ENCODE results near the gene EME2. TPM values are rescaled to one million over a fixed set of nuclear protein-coding genes. Genes with fewer than 3 reads are reported as not detected.
A peak's percentile ranks its signal among the peaks of the same experiment; 100 is the strongest.

The EME2 gene
- total and polyA plus RNA-seq, 2 donors (not counting 1 experiment from before 2014, with no cell fraction given), result 34.6 to 42.5 TPM

GRCh38 chr16:1782408-1783264 is 10.0 kb downstream of the EME2 start, which contains the start of the genes NUBP2 and SPSB3:
NUBP2 (plus strand) TSS chr16:1782960; CDS start chr16:1783021, 61 bp downstream.
SPSB3 (minus strand) TSS chr16:1782571; CDS start chr16:1781483, 1,088 bp downstream.
- peak; percentile 99 for DNase-seq
- no peaks in the 10 kb centered on the region for H3K27me3 Mint-ChIP-seq
- Histone ChIP-seq H2AFZ (ENCODE audit: insufficient read depth, low read depth, low read length, poor library complexity, severe bottlenecking) (peak within 1 kb of the TSS; percentile 77), H3K9me3 (ENCODE audit: control extremely low read depth in 1 of 3, control insufficient read depth in 2 of 3, insufficient read depth in 1 of 3, low read length in 2 of 3) (no peaks in the 10 kb centered on the region), H3K79me2 (ENCODE audit: control insufficient read depth, insufficient read depth, low read length) (peaks cover 65% of the 10 kb centered on the region), H3K4me3 (ENCODE audit: control extremely low read depth in 1 of 5, extremely low read depth in 1 of 5, insufficient read depth in 1 of 5, low read depth in 2 of 5, low read length in 4 of 5) (peak within 1 kb of the TSS; percentile 75 to 96 (median 83)), H3K27ac (ENCODE audit: low read length in 2 of 2) (peak within 1 kb of the TSS; percentile 47 to 76), H3K4me2 (replicated peaks; ENCODE audit: low read depth, low read length, poor library complexity, severe bottlenecking) (peak within 1 kb of the TSS; percentile 94), H3K27me3 (replicated peaks in 1 of 4; ENCODE audit: control extremely low read depth in 1 of 4, control insufficient read depth in 3 of 4, insufficient read depth in 4 of 4, low read length in 3 of 4) (no peaks in the 10 kb centered on the region), H3K36me3 (replicated peaks in 1 of 2; ENCODE audit: control extremely low read depth in 1 of 2, control insufficient read depth in 1 of 2, extremely low read depth in 1 of 2, insufficient read depth in 2 of 2, low read length in 1 of 2) (peaks cover 0 to 26% of the 10 kb centered on the region in 2 experiments), H3K4me1 (ENCODE audit: control insufficient read depth in 2 of 2, insufficient read depth in 2 of 2, low read length in 2 of 2) (peaks cover 10 to 30% of the 10 kb centered on the region in 2 donors), H3K9ac (ENCODE audit: low read length) (peak within 1 kb of the TSS; percentile 89), H4K20me1 (ENCODE audit: control insufficient read depth, insufficient read depth, low read length, poor library complexity, severe bottlenecking) (peaks cover 81% of the 10 kb centered on the region)
- ChIA-PET POLR2A (interaction anchor here (0.5 to 2.0 kb wide), 7 partner anchors 11 to 362 kb away, joined by 3 to 27 read pairs (median 7); partner anchors contain the start of genes EME2, FAHD1, MAPK8IP3 and MRPS34), CTCF (interaction anchor here (0.6 to 2.3 kb wide), 12 partner anchors 8 to 1380 kb away, joined by 3 to 16 read pairs (median 4); partner anchors contain the start of genes EME2, FAHD1, HAGH and MAPK8IP3)
- no peaks in the 10 kb centered on the region for H3K9me3 Mint-ChIP-seq (ENCODE audit: insufficient read depth)
- no peak for TF ChIP-seq EZH2 (IDR thresholded peaks at IDR 0.05; ENCODE audit: borderline replicate concordance, insufficient read depth, low read depth, low read length, poor library complexity, severe bottlenecking)
- TF ChIP-seq, protein P1, sequence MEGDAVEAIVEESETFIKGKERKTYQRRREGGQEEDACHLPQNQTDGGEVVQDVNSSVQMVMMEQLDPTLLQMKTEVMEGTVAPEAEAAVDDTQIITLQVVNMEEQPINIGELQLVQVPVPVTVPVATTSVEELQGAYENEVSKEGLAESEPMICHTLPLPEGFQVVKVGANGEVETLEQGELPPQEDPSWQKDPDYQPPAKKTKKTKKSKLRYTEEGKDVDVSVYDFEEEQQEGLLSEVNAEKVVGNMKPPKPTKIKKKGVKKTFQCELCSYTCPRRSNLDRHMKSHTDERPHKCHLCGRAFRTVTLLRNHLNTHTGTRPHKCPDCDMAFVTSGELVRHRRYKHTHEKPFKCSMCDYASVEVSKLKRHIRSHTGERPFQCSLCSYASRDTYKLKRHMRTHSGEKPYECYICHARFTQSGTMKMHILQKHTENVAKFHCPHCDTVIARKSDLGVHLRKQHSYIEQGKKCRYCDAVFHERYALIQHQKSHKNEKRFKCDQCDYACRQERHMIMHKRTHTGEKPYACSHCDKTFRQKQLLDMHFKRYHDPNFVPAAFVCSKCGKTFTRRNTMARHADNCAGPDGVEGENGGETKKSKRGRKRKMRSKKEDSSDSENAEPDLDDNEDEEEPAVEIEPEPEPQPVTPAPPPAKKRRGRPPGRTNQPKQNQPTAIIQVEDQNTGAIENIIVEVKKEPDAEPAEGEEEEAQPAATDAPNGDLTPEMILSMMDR (IDR thresholded peaks at IDR 0.05), result no peak
- H3K27ac Mint-ChIP-seq, result peak within 1 kb of the TSS; percentile 91
- intact Hi-C loops (cut with micrococcal nuclease), result loop anchor here (1.0 to 2.0 kb wide), 4 partner anchors 9 to 440 kb away; partner anchors contain the start of genes HAGH, MRPS34 and UQCC4
- under 1% methylated on average over 102 of the region's 102 CpGs for WGBS (ENCODE audit: insufficient coverage)
- H3K4me1 Mint-ChIP-seq, result peaks cover 22% of the 10 kb centered on the region
- peak; percentile 85 for ATAC-seq (ENCODE audit: low read depth)
- H3K4me3 Mint-ChIP-seq, result peak within 1 kb of the TSS; percentile 89

Measured in B cell (primary cell).